Activated CD8-positive, alpha-beta memory T cell treated with anti-CD3 and anti-CD28 coated beads, Interleukin-2, amount 50 U/mL, for 48 hours (primary cell): ENCODE results near the gene SCD5.

Experiments used
- DNase-seq: peaks from one replicate; pipeline ENCODE4 v3.0.0-alpha.2; 2020

SCD5 gene

DNA sequence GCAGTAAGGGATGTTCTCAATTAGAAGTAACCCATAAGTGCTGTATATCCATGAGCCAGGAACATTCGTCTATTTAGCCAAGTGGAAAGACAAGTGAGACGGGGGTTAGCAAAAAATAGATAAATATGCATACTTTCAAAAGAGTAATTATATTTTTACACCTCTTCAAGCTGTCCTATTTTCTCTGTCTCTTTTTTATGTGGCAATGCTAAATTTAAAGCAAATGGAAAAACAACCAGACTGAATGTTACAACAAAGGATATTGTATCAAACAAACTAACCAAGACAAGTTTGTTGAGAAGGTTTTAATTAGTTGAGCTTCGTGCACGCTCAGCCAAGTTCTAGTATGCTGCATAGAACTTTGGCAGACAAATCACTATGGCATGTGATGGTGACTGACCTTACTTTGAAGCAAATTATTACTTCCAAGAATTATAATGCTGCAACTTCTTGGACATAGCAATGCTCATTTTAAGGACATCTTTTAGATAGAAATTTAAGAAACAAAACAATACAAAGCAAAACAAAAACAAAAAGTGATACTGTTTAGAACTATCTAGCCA is 175.4 kb downstream of the SCD5 start:
- no peak for DNase-seq

DNA sequence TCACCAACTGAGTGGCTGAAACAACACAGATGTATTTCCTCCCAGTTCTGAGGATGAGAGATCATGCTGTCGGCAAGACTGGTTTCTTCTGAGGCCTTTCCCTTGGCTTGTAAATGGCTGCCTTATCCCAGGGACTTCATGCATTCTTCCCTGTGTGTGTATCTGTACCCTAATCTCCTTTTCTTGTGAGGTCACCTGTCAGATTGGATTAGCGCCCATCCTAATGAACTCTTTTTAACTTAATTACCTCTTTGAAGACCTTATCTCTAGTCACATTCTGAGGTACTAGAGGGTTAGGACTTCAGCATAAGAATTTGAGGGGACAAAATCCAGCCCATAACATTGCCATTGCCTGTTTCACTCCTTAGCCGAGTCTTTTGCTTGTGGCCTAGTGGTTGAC is 177.3 kb downstream of the SCD5 start:
- no peak for DNase-seq

- DNase-seq = no peak
Measured at GRCh38 chr4:82620126-82620735, 178.4 kb downstream of the SCD5 start.

GRCh38 chr4:82618103-82618720 is 180.4 kb downstream of the SCD5 start:
- no peak for DNase-seq

- no peak for DNase-seq
Measured at GRCh38 chr4:82614838-82615449, 183.7 kb downstream of the SCD5 start.

DNA sequence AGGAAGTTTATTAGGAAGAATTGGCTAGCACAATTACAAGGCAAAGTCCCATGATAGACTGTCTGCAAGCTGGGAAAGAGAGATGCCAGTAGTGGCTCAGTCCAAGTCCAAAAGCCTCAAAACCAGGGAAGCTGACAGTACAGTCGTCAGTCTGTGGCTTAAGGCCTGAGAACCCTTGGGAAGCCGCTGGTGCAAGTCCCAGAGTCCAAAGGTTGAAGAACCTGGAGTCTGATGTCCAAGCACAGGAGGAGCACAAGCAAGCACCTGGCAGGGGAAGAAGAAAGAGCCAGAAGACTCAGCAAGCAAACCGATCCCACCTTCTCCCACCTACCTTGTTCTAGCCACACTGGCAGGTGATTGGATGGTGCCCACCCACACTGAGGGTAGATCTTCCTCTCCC is 185.5 kb downstream of the SCD5 start:
- no peak for DNase-seq

- DNase-seq = no peak
Measured at GRCh38 chr4:82611982-82612381, 186.6 kb downstream of the SCD5 start.

DNA sequence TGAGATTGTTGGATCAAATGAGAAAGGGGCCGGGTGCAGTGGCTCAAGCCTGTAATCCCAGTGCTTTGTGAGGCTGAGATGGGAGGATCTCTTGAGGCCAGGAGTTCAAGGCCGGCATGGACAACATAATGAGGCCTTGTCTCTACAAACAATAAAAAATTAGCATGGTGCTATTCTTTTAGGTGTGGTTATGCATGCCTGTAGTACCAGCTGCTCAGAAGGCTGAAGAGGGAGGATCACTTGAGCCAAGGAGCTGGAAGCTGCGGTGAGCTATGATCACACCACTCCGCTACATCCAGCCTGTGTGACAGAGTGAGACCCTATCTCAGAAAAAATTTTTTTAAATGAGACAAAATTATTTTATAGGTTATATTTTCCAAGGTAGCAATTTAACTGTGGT is 187.1 kb downstream of the SCD5 start:
- DNase-seq = no peak

GRCh38 chr4:82610041-82610440 is 188.6 kb downstream of the SCD5 start:
- no peak for DNase-seq

GRCh38 chr4:82606622-82607021 is 192.0 kb downstream of the SCD5 start:
- no peak for DNase-seq

DNA sequence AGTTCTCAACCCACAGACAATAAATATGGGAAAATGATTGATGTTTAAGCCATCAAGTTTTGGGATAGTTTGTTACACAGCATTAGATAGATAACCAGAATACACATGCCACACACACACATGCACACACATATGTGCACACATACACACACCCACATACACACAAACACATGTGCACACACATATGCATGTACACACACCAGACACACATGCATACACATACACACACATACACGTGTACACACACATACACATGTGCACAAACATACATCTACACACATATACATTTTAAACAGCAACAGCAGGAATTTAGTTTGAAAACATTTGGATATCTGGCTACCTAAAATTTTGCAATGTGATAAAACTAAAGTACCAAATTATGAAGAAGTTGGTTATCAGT is 194.1 kb downstream of the SCD5 start:
- DNase-seq = no peak

- DNase-seq = no peak
Measured at GRCh38 chr4:82601242-82602015, 197.2 kb downstream of the SCD5 start.

DNA sequence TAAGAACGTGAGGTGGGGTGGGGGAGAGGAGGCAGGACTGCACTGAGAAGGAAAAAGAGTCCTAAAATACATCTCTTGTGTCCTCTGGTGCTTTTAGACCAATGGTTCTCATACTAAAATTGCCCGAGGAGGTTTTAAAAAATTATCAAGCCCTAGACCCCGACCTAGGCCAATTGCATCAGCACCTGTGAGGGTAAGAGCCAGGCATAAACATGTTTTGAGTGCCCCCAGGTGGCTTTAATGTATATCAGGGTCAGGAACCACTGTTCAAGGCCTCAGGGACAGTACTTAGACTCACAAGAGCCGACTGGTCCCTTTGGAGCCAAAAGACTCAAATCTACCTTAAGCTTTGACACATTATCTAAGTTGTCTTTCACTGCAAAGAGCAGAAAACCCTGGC is 199.3 kb downstream of the SCD5 start:
- DNase-seq = no peak

GRCh38 chr4:82594456-82594855 is 204.1 kb downstream of the SCD5 start:
- DNase-seq = no peak

DNA sequence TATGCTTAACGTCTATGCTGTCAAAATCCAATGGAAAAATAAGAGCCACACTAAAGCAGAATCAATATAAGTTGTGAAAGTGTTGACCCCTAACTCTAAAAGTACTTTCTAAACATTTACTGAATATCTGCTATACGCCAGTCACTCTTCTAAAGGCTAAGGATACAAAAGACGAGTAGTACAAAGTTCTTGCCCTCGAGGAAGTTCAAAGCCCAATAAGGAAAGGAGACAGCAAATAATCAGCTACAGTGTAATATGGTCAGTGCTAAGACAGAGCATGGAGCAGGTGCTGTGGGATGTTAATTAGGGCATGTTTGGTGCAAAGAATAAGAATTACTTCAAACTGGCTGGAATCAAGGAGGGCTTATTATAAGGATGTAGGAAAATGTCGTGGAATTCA is 205.2 kb downstream of the SCD5 start:
- DNase-seq = no peak

DNA sequence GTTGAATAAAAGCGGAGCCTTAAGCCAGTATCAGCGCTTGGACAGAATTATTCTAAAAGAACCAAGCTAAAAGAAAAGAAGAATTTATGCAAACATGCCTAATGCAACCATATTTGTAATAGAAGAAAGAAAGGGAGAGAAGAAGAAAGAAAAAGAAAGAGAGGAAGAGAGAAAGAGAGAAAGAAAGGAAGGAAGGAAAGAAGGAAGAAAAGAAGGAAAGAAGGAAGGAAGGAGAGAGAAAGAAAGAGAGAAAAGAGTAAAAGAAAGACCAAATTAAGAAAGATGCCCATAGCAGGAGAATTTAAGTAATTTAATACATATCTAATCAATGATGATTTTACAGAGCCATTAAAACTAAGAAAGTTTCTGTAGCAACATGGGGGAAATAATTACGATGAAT is 206.0 kb downstream of the SCD5 start:
- DNase-seq = no peak

GRCh38 chr4:82591592-82591991 is 207.0 kb downstream of the SCD5 start:
- no peak for DNase-seq

DNA sequence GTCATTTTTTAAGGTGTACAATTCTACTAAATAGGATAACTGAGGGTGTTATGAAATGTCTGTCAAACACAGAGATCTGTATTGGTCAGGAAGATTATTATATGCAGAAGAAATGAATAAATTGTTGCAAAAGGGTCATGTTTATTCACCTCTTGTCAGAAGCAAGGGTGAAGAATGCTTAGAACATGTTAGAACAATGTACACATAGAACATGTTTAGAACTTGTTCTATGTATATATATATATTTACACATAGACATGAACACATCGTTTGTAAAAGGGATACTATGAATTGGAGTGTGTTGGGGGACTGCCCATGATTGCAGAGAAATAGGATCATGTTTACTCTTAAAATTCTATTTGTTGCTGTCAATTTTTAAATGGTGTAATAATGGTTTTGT is 208.8 kb downstream of the SCD5 start:
- DNase-seq = no peak

DNA sequence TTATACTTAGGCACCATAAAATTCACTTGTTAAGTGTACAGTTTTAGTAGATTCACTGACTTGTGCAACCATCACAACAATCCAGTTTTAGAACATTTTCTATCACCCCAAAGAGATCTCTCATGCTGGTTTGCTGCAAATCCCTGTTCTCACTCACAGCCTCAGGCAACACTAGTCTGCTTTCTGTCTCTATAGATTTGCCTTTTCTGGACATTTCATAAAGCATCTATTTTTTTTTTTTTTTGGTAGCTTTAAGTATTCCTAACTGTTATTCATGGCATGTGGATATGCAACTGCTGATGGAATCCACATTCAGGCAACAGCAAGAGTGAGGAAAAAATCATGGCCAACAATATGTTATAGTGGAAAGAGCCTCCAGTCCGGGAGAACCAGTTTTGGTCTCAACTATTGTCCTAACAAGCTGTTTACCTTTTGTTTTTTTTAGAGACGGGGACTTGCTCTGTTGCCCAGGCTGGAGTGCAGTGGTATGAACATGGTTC is 209.8 kb downstream of the SCD5 start:
- no peak for DNase-seq

DNA sequence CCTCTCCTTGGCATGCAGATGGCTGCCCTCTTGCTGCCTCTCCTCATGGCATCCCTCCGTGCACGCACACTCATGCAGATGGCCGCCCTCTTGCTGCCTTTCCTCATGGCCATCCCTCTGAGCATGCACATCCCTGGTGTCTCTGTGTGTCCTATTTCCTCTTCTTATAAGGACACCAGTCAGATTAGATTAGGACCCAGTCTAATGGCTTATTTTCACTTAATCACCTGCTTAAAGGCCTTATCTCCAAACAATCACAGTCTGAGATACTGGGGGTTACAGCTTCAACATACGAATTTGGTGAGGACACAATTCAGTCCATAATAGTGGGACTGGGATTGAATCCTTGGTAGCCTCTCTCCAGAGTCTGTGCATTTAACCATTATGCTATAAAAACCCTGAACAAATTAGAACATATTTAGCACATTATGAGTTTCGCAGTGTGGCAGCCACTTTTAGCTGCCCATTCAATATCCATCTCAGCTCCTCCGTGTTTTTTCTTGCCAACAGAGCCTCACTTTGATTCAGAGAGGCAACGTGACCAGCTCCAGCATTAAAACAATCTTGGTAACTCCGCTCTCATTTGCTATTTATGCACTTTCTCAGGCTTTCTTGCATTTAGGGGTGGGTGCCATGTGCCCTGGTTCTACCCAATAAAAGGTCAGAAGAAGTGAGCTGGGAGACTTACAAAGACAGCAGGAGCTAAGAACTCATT is 210.6 kb downstream of the SCD5 start:
- DNase-seq = no peak

GRCh38 chr4:82585690-82586435 is 212.7 kb downstream of the SCD5 start:
- no peak for DNase-seq

GRCh38 chr4:82584931-82585330 is 213.7 kb downstream of the SCD5 start:
- no peak for DNase-seq
